Measurements from ENCODE around the gene ARAP1. TPM values are rescaled to one million over a fixed set of nuclear protein-coding genes. Genes with fewer than 3 reads are reported as not detected.

The ARAP1 gene
- total and polyA plus RNA-seq, 2 of the 8 experiments (the other 6 are each of a cell fraction or from before 2014, with no cell fraction given) = 25.7 to 61.6 TPM

GRCh38 chr11:72712841-72713240, 39.4 kb downstream of the ARAP1 start:
- H3K27me3 ChIP-seq (replicated peaks in 1 of 4; ENCODE audit: control insufficient read depth in 3 of 4, extremely low read depth in 1 of 4, insufficient read depth in 3 of 4, low read length in 3 of 4) = no peaks in the 10 kb centered on the region
- H3K4me3 ChIP-seq (ENCODE audit: extremely low read depth in 1 of 4, insufficient read depth in 2 of 4, low read depth in 3 of 4, low read length in 4 of 4) = no peak overlapping the region
- DNase-seq (ENCODE audit: low read depth in 1 of 2, low spot score in 2 of 2) = no peak
- no peaks in the 10 kb centered on the region; a peak in 1 of 4 replicates for H3K79me2 ChIP-seq (ENCODE audit: control insufficient read depth in 1 of 2, insufficient read depth in 2 of 2, low read length in 2 of 2)
- no peak overlapping the region for H2BK15ac ChIP-seq (ENCODE audit: low read length)
- no peak overlapping the region for H2BK5ac ChIP-seq (ENCODE audit: low read depth, low read length)
- no peak overlapping the region; the same call in 1 of the 2 replicates for H3K18ac ChIP-seq (ENCODE audit: extremely low read depth, low read length)
- H4K8ac ChIP-seq (ENCODE audit: extremely low read depth, insufficient read depth, low read length) = no peak overlapping the region
- no peak overlapping the region for H2BK12ac ChIP-seq (ENCODE audit: low read depth, low read length)
- ChIA-PET POLR2A (ENCODE audit: partially characterized antibody) (no interaction called here), CTCF (ENCODE audit: partially characterized antibody) (no interaction called here)
- H3K23me2 ChIP-seq (ENCODE audit: low read depth, low read length) = no peaks in the 10 kb centered on the region
- no peaks in the 10 kb centered on the region for H3K9me3 ChIP-seq (ENCODE audit: insufficient read depth in 2 of 2, low read depth in 1 of 2, low read length in 1 of 2)
- H3K4me1 ChIP-seq (replicated peaks in 1 of 4; ENCODE audit: control insufficient read depth in 3 of 4, insufficient read depth in 4 of 4, low read length in 3 of 4) = peaks cover 0 to 14% (median 6%) of the 10 kb centered on the region in 4 experiments; a peak in 6 of 7 replicates
- H3K36me3 ChIP-seq (ENCODE audit: control insufficient read depth in 2 of 4, insufficient read depth in 4 of 4, low read length in 3 of 4) = 0 out of 8 replicates have a peak, but pooled peaks cover 0 to 2% (median 0%) of the 10 kb centered on the region in 4 experiments
- no peak overlapping the region for H2BK20ac ChIP-seq (ENCODE audit: low read length)
- H4K91ac ChIP-seq (replicated peaks; ENCODE audit: insufficient read length, low read length) = no peak overlapping the region
- no peak for FAIRE-seq
- no peak overlapping the region for H4K5ac ChIP-seq (ENCODE audit: insufficient read length, low read depth, low read length)
- no peak overlapping the region for H3K23ac ChIP-seq (ENCODE audit: insufficient read length)
- peaks cover 8% of the 10 kb centered on the region; the same call in 1 of the 2 replicates for H3K79me1 ChIP-seq (ENCODE audit: low read depth, low read length)
- no peak overlapping the region for H3K27ac ChIP-seq (ENCODE audit: low read depth, low read length)
- H3K4ac ChIP-seq (replicated peaks; ENCODE audit: insufficient read length, low read depth, low read length) = no peak overlapping the region
- no peak overlapping the region for H3K56ac ChIP-seq (replicated peaks; ENCODE audit: insufficient read length, low read depth, low read length)
- no peak overlapping the region for H3K4me2 ChIP-seq (ENCODE audit: insufficient read depth in 1 of 2, low read depth in 2 of 2, low read length in 2 of 2)
- H2BK120ac ChIP-seq (replicated peaks; ENCODE audit: low read depth, low read length) = no peak overlapping the region
- no peak for TF ChIP-seq SP4 (IDR thresholded peaks at IDR 0.05; ENCODE audit: low read length)
- 88% methylated on average over 10 of the region's 10 CpGs; no CpG with 5 or more reads in 1 of the 2 experiments for WGBS, 2 experiments (ENCODE audit: extremely low coverage in 1 of 2, insufficient coverage in 1 of 2, insufficient read length in 1 of 2, insufficient replicate concordance in 2 of 2, low coverage in 1 of 2, low lambda C conversion rate in 2 of 2, missing lambda C conversion rate in 1 of 2)
- no peak overlapping the region for H2AK5ac ChIP-seq (ENCODE audit: low read depth, low read length)
- H4K20me1 ChIP-seq (replicated peaks in 1 of 2; ENCODE audit: control insufficient read depth in 1 of 2, insufficient read depth in 2 of 2, low read length in 2 of 2) = peaks cover 3 to 13% of the 10 kb centered on the region in 2 experiments
- no peak overlapping the region for H2AFZ ChIP-seq (ENCODE audit: low read length)
- no peak overlapping the region for H3K14ac ChIP-seq (ENCODE audit: insufficient read length)
- no peak overlapping the region for H3K9ac ChIP-seq (replicated peaks in 1 of 4; ENCODE audit: extremely low read depth in 1 of 4, low read depth in 3 of 4, low read length in 3 of 4)

Data from H1 (cell line).